NCI-H2107 (cell line): Measurements from ENCODE around the gene EPRS1.
"Not testable (repeated sequence)": the region's sequence is repeated elsewhere in the genome, so short reads cannot be mapped to it uniquely, and the experiment has no call there.

Source experiments
- DNase-seq: peaks from one replicate; lab custom pipeline; 2025; lab: John Stamatoyannopoulos, UW

The EPRS1 gene

GRCh38 chr1:220038640-220039039 is 7.7 kb downstream of the EPRS1 start:
- DNase-seq: no peak

- not testable (repeated sequence) for DNase-seq
Measured at GRCh38 chr1:220037810-220038209, 8.5 kb downstream of the EPRS1 start.

- no peak for DNase-seq
Measured at GRCh38 chr1:220032911-220033310, 13.4 kb downstream of the EPRS1 start.

- DNase-seq: no peak
Measured at GRCh38 chr1:220031287-220031686, 15.0 kb downstream of the EPRS1 start.

- DNase-seq: no peak
Measured at GRCh38 chr1:220028346-220028895, 17.9 kb downstream of the EPRS1 start.

- no peak for DNase-seq
Measured at GRCh38 chr1:220019071-220019470, 27.2 kb downstream of the EPRS1 start.

GRCh38 chr1:220013497-220013896 is 32.8 kb downstream of the EPRS1 start:
- no peak for DNase-seq

- DNase-seq: no peak
Measured at GRCh38 chr1:220012259-220012658, 34.0 kb downstream of the EPRS1 start.

- DNase-seq: no peak
Measured at GRCh38 chr1:220011620-220012019, 34.7 kb downstream of the EPRS1 start.

GRCh38 chr1:220007438-220007837 is 38.9 kb downstream of the EPRS1 start:
- DNase-seq: no peak

GRCh38 chr1:220005489-220005888 is 40.8 kb downstream of the EPRS1 start:
- DNase-seq: no peak

- no peak for DNase-seq
Measured at GRCh38 chr1:220003610-220004299, 42.5 kb downstream of the EPRS1 start.

GRCh38 chr1:220003015-220003414 is 43.3 kb downstream of the EPRS1 start:
- no peak for DNase-seq

GRCh38 chr1:220001095-220001501 is 45.2 kb downstream of the EPRS1 start:
- DNase-seq: no peak

- DNase-seq: no peak
Measured at GRCh38 chr1:219999821-220000220, 46.5 kb downstream of the EPRS1 start.
